NB4 (cell line): ENCODE results near the gene RAB8A.
"Not testable (repeated sequence)": the region's sequence is repeated elsewhere in the genome, so short reads cannot be mapped to it uniquely, and the experiment has no call there.

Source experiments
- DNase-seq: peaks from one replicate; pipeline ENCODE4 v3.0.0; 2010; ENCODE audit warnings: low read depth
- H3K4me3 ChIP-seq: one replicate; pipeline ENCODE4 v1.5.1; 2011; ENCODE audit warnings: mild to moderate bottlenecking, low read depth, low read length, moderate library complexity
- MYC ChIP-seq: IDR thresholded peaks from 2 replicates; pipeline ENCODE4 v1.6.1; 2011; ENCODE audit warnings: low read depth, low read length
- POLR2A ChIP-seq: IDR thresholded peaks from 2 replicates; pipeline ENCODE4 v1.6.1; 2011; ENCODE audit warnings: mild to moderate bottlenecking; ENCODE audit not compliant: insufficient read length; ENCODE audit errors: extremely low read depth
- TF ChIP-seq, protein P1 (sequence below): IDR thresholded peaks from 2 replicates; pipeline ENCODE4 v1.6.1; 2011; ENCODE audit warnings: low read depth, low read length
- TF ChIP-seq, protein P2 (sequence below): IDR thresholded peaks from one replicate; pipeline ENCODE4 v1.5.1; 2012; ENCODE audit warnings: low read depth, low read length

Gene RAB8A

DNA sequence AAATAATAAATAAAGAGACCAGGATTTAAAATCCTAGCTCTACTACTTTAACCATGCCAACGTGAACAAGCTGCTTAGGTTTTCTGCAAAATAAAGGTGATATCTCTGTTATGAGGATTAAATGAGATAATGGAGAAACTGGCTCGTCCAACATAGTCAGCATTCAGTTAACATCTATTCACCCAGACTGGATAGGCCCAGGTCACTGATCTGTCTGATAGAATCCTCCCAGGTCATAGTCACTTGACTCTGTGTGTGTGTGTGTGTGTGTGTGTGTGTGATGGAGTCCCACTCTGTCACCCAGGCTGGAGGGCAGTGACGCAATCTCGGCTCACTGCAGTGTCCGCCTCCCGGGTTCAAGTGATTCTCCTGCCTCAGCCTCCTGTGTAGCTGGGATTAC, 12.9 kb upstream of the RAB8A start:
- H3K4me3 ChIP-seq: no peak overlapping the region
- TF ChIP-seq, protein P1, sequence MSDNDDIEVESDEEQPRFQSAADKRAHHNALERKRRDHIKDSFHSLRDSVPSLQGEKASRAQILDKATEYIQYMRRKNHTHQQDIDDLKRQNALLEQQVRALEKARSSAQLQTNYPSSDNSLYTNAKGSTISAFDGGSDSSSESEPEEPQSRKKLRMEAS: no peak
- TF ChIP-seq, protein P2, sequence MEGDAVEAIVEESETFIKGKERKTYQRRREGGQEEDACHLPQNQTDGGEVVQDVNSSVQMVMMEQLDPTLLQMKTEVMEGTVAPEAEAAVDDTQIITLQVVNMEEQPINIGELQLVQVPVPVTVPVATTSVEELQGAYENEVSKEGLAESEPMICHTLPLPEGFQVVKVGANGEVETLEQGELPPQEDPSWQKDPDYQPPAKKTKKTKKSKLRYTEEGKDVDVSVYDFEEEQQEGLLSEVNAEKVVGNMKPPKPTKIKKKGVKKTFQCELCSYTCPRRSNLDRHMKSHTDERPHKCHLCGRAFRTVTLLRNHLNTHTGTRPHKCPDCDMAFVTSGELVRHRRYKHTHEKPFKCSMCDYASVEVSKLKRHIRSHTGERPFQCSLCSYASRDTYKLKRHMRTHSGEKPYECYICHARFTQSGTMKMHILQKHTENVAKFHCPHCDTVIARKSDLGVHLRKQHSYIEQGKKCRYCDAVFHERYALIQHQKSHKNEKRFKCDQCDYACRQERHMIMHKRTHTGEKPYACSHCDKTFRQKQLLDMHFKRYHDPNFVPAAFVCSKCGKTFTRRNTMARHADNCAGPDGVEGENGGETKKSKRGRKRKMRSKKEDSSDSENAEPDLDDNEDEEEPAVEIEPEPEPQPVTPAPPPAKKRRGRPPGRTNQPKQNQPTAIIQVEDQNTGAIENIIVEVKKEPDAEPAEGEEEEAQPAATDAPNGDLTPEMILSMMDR: no peak
- TF ChIP-seq POLR2A (no peak), MYC (no peak)
- no peak for DNase-seq

DNA sequence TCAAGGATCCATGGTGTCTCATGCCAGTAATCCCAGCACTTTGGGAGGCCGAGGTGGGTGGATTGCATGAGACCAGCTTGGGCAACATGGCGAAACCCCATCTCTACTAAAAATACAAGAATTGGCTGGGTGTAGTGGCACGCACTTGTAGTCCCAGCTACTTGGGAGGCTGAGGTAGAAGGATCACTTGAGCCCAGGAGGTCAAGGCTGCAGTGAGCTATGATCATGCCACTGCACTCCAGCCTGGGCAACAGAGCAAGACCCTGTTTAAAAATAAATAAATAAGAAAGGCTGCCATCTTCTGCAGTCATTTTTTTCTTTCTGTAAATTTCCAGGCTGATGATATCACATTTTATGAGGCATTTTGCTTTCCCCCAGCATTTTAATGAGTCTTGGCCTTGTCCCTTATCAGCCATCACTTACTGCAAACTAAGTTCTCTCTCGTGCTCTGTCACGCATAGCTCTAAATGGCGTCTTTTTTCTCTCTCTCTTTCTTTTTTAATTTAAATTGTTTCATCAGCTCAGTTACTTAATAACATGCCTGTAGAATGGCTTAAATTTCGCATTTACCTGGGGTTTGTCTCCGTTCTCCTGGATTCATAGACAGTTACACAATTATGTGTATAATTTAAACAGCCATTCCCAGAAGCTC, 12.2 kb upstream of the RAB8A start:
- DNase-seq, H3K4me3 ChIP-seq: not testable (repeated sequence)

DNA sequence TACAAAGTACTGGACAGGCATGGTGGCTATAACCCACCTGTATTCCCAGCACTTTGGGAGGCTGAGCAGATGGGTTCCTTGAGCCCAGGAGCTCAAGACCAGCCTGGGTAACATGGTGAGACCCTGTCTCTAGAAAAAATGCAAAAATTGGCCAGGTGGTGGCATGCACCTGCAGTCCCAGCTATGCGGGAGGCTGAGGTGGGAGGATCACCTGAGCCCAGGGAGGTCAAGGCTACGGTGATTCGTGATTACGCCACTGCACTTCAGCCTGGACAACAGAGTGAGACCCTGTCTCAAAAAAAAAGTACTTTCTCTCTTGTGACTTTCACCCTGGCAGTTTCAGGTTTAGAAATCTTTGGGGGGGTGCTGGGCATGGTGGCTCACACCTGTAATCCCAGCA, 11.2 kb upstream of the RAB8A start:
- DNase-seq: no peak
- H3K4me3 ChIP-seq: no peak overlapping the region
- TF ChIP-seq POLR2A (no peak), MYC (no peak)
- TF ChIP-seq, protein P2: no peak
- TF ChIP-seq, protein P1: no peak

DNA sequence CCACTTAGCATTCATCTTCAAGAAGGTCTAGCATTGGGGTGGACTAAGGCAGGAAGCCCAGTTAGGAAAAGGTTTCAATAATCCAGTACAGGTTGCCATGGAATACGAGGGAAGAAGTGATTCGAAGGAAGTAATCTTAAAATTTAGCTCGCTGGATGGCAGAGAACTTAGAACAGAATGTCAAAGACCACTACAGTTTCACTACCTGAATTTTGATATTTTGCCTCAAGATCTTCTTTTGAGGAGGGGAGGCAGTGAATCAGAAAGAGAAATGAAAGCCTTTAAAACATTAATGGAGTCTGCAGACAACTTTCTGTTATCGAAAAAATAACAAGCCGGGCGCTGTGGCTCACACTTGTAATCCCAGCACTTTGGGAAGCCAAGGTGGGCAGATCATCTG, 7.0 kb upstream of the RAB8A start:
- H3K4me3 ChIP-seq: no peak overlapping the region
- DNase-seq: no peak
- TF ChIP-seq, protein P1: no peak
- TF ChIP-seq POLR2A (no peak), MYC (no peak)
- TF ChIP-seq, protein P2: no peak

DNA sequence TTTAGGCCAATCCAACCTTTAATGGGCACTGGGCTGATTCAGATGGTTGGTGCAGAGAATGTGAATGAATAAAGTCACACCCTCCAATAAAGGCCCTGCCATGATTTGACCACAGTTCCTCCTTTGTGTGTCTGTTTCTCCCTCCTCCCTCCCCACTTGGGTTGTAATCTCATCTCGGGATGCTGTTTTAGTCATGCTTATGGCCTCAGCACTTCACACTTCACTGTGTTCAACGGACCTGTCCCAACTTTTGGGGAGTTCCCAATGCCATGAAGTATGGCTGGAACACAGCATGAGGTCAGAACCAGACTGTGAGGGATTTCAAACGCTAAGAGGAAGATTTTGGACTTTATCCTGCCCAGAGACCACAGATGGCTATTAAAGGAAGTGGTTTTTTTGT, 5.6 kb upstream of the RAB8A start:
- H3K4me3 ChIP-seq: no peak overlapping the region
- DNase-seq: peak; percentile 60
- TF ChIP-seq, protein P2: no peak
- TF ChIP-seq, protein P1: no peak
- TF ChIP-seq MYC (no peak), POLR2A (no peak)

DNA sequence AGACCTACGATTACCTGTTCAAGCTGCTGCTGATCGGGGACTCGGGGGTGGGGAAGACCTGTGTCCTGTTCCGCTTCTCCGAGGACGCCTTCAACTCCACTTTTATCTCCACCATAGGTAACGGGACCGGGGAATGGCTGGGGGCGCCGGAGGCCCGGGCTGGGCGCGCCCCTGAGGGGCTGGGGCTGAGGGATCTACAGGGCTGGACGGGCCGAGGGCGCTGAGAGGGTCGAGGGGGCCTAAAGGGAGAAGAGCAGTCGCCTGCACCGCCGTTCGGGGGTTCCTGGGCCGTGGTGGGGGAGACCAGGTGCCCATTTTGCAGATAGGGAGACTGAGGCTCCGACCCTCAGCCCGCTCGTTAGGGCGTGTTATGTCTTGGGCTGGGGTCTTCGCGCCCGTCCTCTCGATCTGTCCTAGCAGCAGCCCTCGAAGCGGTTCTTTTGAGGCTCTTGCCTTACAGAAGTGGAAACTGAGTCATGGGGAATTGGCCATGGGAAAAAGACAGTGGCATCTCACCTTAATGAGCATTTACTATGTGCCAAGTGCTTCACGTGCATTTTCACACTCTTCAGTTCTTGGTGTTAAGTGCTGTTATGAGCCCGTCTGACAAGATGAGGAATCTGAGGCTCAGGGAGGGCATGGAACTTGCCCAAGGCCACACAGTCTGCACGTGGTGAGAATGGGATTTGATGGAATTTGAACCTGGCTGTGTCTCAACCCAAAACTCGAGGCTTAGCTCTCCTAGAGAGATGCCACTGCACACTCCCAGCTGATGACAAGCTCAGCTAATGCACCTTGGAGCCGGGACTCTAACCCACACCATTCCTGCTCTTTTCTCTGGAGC, 442 bp downstream of the RAB8A start:
- peak overlapping the region; percentile 90 for H3K4me3 ChIP-seq

More for the DNA sequence above, 442 bp downstream of the RAB8A start:
- no peak for DNase-seq
- TF ChIP-seq POLR2A: peak; percentile 58
- TF ChIP-seq, protein P1: peak; percentile 58
- TF ChIP-seq, protein P2: no peak
